Measurements from ENCODE around the gene FSIP2. TPM values are rescaled to one million over a fixed set of nuclear protein-coding genes. Genes with fewer than 3 reads are reported as not detected.

The FSIP2 gene
- total and polyA plus RNA-seq, 2 of the 8 experiments (the other 6 are each of a cell fraction or from before 2014, with no cell fraction given) = 0.47 to 1.4 TPM

GRCh38 chr2:185796758-185797157 is 58.2 kb downstream of the FSIP2 start (continued):
- TF ChIP-seq RFX5 (IDR thresholded peaks at IDR 0.05; ENCODE audit: borderline replicate concordance, low read depth, low read length) = no peak
- no peak for TF ChIP-seq TAF7 (optimal IDR thresholded peaks at IDR 0.05; ENCODE audit: borderline replicate concordance, low read depth, low read length)
- no peak for TF ChIP-seq SIN3A (conservative IDR thresholded peaks at IDR 0.05 in 1 of 2, IDR thresholded peaks at IDR 0.05 in 1 of 2; ENCODE audit: low read depth in 1 of 2, low read length in 2 of 2)
- TF ChIP-seq KDM5A (IDR thresholded peaks at IDR 0.05; ENCODE audit: low read length) = no peak
- no peak for TF ChIP-seq NRF1 (IDR thresholded peaks at IDR 0.05; ENCODE audit: low read depth, low read length)

All from H1 (cell line).